HEK293 (cell line): ENCODE results near the gene ADSS1.

ENCODE experiments used
- GFI1B ChIP-seq: fragments of 450-650 bp; formaldehyde crosslinking; IDR thresholded peaks from 2 replicates; pipeline ENCODE4 v1.5.1; 2016; ENCODE audit warnings: missing biosample characterization, missing genetic modification characterization
- KLF16 ChIP-seq: fragments of 450-650 bp; formaldehyde crosslinking; IDR thresholded peaks from 2 replicates; pipeline ENCODE4 v1.5.1; 2017; ENCODE audit warnings: missing biosample characterization, missing genetic modification characterization
- KLF8 ChIP-seq: fragments of 450-650 bp; formaldehyde crosslinking; IDR thresholded peaks from 2 replicates; pipeline ENCODE4 v1.5.1; 2016; ENCODE audit warnings: missing biosample characterization, missing genetic modification characterization
- KLF9 ChIP-seq: fragments of 450-650 bp; formaldehyde crosslinking; IDR thresholded peaks from 2 replicates; pipeline ENCODE4 v1.5.1; 2016; ENCODE audit warnings: missing biosample characterization, missing genetic modification characterization, low read depth
- OSR2 ChIP-seq: fragments of 450-650 bp; formaldehyde crosslinking; IDR thresholded peaks from 2 replicates; pipeline ENCODE4 v1.5.1; 2016; ENCODE audit warnings: missing biosample characterization, missing genetic modification characterization
- PRDM1 ChIP-seq: fragments of 450-650 bp; formaldehyde crosslinking; IDR thresholded peaks from 2 replicates; pipeline ENCODE4; 2016; ENCODE audit warnings: missing biosample characterization, missing genetic modification characterization
- PRDM10 ChIP-seq: fragments of 450-650 bp; formaldehyde crosslinking; IDR thresholded peaks from 2 replicates; pipeline ENCODE4 v1.5.1; 2016; ENCODE audit warnings: missing biosample characterization, missing genetic modification characterization
- RBAK ChIP-seq: fragments of 450-650 bp; formaldehyde crosslinking; IDR thresholded peaks from 2 replicates; pipeline ENCODE4 v1.5.1; 2016; ENCODE audit warnings: missing biosample characterization, missing genetic modification characterization
- REST ChIP-seq: fragments of 450-650 bp; formaldehyde crosslinking; IDR thresholded peaks from 2 replicates; pipeline ENCODE4 v1.5.1; 2016; ENCODE audit warnings: missing biosample characterization, missing genetic modification characterization
- TRIM28 ChIP-seq: IDR thresholded peaks from 2 replicates; pipeline ENCODE4 v1.6.1; 2011; ENCODE audit warnings: low read length, control low read depth, borderline replicate concordance
- ZBTB11 ChIP-seq: fragments of 450-650 bp; formaldehyde crosslinking; conservative IDR thresholded peaks from 2 replicates; pipeline ENCODE4 v1.5.1; 2016; ENCODE audit warnings: low read depth, missing biosample characterization, missing genetic modification characterization
- ZBTB26 ChIP-seq: fragments of 450-650 bp; formaldehyde crosslinking; optimal IDR thresholded peaks from 2 replicates; pipeline ENCODE3; 2016; ENCODE audit warnings: missing biosample characterization, mild to moderate bottlenecking, missing genetic modification characterization
- ZBTB48 ChIP-seq: fragments of 450-650 bp; formaldehyde crosslinking; IDR thresholded peaks from 2 replicates; pipeline ENCODE4 v1.5.1; 2016; ENCODE audit warnings: missing biosample characterization, missing genetic modification characterization
- ZFHX2 ChIP-seq: fragments of 450-650 bp; formaldehyde crosslinking; conservative IDR thresholded peaks from 2 replicates; pipeline ENCODE4 v1.5.1; 2016; ENCODE audit warnings: missing biosample characterization, missing genetic modification characterization
- ZFP41 ChIP-seq: fragments of 450-650 bp; formaldehyde crosslinking; IDR thresholded peaks from 2 replicates; pipeline ENCODE4 v1.5.1; 2016; ENCODE audit warnings: missing biosample characterization, missing genetic modification characterization, borderline replicate concordance
- ZFP69B ChIP-seq: fragments of 450-650 bp; formaldehyde crosslinking; IDR thresholded peaks from 2 replicates; pipeline ENCODE4 v1.5.1; 2016; ENCODE audit warnings: missing biosample characterization, missing genetic modification characterization
- ZNF16 ChIP-seq: fragments of 450-650 bp; formaldehyde crosslinking; IDR thresholded peaks from 2 replicates; pipeline ENCODE4 v1.5.1; 2016; ENCODE audit warnings: low read depth, missing biosample characterization, missing genetic modification characterization
- ZNF2 ChIP-seq: fragments of 450-650 bp; formaldehyde crosslinking; IDR thresholded peaks from 2 replicates; pipeline ENCODE4 v1.5.1; 2016; ENCODE audit warnings: missing biosample characterization, missing genetic modification characterization
- ZNF26 ChIP-seq: fragments of 450-650 bp; formaldehyde crosslinking; IDR thresholded peaks from 2 replicates; pipeline ENCODE4 v1.5.1; 2016; ENCODE audit warnings: missing biosample characterization, missing genetic modification characterization
- ZNF558 ChIP-seq: fragments of 450-650 bp; formaldehyde crosslinking; IDR thresholded peaks from 2 replicates; pipeline ENCODE4 v1.5.1; 2016; ENCODE audit warnings: missing biosample characterization, missing genetic modification characterization
- ZNF621 ChIP-seq: fragments of 450-650 bp; formaldehyde crosslinking; IDR thresholded peaks from 2 replicates; pipeline ENCODE4 v1.5.1; 2017; ENCODE audit warnings: missing biosample characterization, missing genetic modification characterization
- ZNF626 ChIP-seq: fragments of 450-650 bp; sonication (Bioruptor Pico); formaldehyde crosslinking; IDR thresholded peaks from 2 replicates; pipeline ENCODE4 v1.5.1; 2018; ENCODE audit warnings: missing biosample characterization, missing genetic modification characterization, inconsistent platforms
- ZNF645 ChIP-seq: fragments of 450-650 bp; formaldehyde crosslinking; IDR thresholded peaks from 2 replicates; pipeline ENCODE4; 2016; ENCODE audit warnings: missing biosample characterization, missing genetic modification characterization
- ZNF76 ChIP-seq: fragments of 450-650 bp; formaldehyde crosslinking; IDR thresholded peaks from 2 replicates; pipeline ENCODE4; 2016; ENCODE audit warnings: low read depth, missing biosample characterization, missing genetic modification characterization, borderline replicate concordance
- ZNF777 ChIP-seq: fragments of 450-650 bp; formaldehyde crosslinking; IDR thresholded peaks from 2 replicates; pipeline ENCODE4 v1.5.1; 2017; ENCODE audit warnings: missing biosample characterization, missing genetic modification characterization, borderline replicate concordance

The ADSS1 gene

GRCh38 chr14:104689109-104689880, 34.7 kb upstream of the ADSS1 start, which contains the start of gene INF2 (continued):
- TF ChIP-seq REST (tag by site-specific recombination) (no peak), TRIM28 (no peak), ZNF2 (tag by site-specific recombination) (no peak), OSR2 (tag by site-specific recombination) (no peak), ZNF626 (tag by site-specific recombination) (no peak), KLF9 (tag by site-specific recombination) (peak; percentile 72; the same call in 1 of the 2 replicates), ZBTB11 (tag by site-specific recombination) (no peak), ZNF16 (tag by site-specific recombination) (no peak), RBAK (tag by site-specific recombination) (no peak), KLF8 (tag by site-specific recombination) (peak; percentile 79; the same call in 1 of the 2 replicates), ZNF621 (no peak), ZBTB26 (tag by site-specific recombination) (no peak), ZNF76 (tag by site-specific recombination) (no peak), ZFHX2 (peak; percentile 99), ZNF26 (tag by site-specific recombination) (no peak), ZBTB48 (peak; percentile 90), PRDM10 (peak; percentile 99), ZNF645 (no peak), GFI1B (tag by site-specific recombination) (no peak), PRDM1 (tag by site-specific recombination) (no peak), ZFP41 (tag by site-specific recombination) (no peak), KLF16 (tag by site-specific recombination) (peak; percentile 67), ZFP69B (tag by site-specific recombination) (no peak), ZNF558 (tag by site-specific recombination) (no peak), ZNF777 (tag by site-specific recombination) (no peak)
